Measurements from ENCODE around the gene RNF213. TPM values are rescaled to one million over a fixed set of nuclear protein-coding genes. Genes with fewer than 3 reads are reported as not detected.

The RNF213 gene
- total RNA-seq, 1 experiment from 2014 or later, result 179 TPM

- Histone ChIP-seq H2AFZ (no peak overlapping the region), H3K36me3 (ENCODE audit: low read depth) (0 out of 2 replicates have a peak, but pooled peaks cover 5% of the 10 kb centered on the region), H3K27ac (no peak overlapping the region), H3F3A (ENCODE audit: insufficient read depth, low read depth) (no peaks in the 10 kb centered on the region), H3K27me3 (ENCODE audit: insufficient read depth, low read depth) (no peaks in the 10 kb centered on the region), H3K4me1 (replicated peaks; ENCODE audit: insufficient read depth) (no peaks in the 10 kb centered on the region), H4K20me1 (ENCODE audit: insufficient read depth) (no peaks in the 10 kb centered on the region), H3K4me2 (no peak overlapping the region), H3K9me3 (ENCODE audit: insufficient read depth, low read depth) (no peaks in the 10 kb centered on the region), H3K79me2 (ENCODE audit: low read depth) (no peaks in the 10 kb centered on the region), H3K9me2 (ENCODE audit: insufficient read depth) (no peaks in the 10 kb centered on the region), H3K4me3 (no peak overlapping the region)
- ChIA-PET CTCF (no interaction called here), POLR2A (ENCODE audit: unreplicated experiment) (no interaction called here)
- BruUV-seq (replicated peaks), result no TSS peak
- no peak for DNase-seq
- intact Hi-C loops (cut with micrococcal nuclease; ENCODE audit: unreplicated experiment), result no loop called here
- no peak for TF ChIP-seq CTCF (conservative IDR thresholded peaks at IDR 0.05)
- TF ChIP-seq EZH2 (IDR thresholded peaks at IDR 0.05; ENCODE audit: low read depth), result no peak
These were observed 103.0 kb downstream of the RNF213 start for GRCh38 chr17:80363518-80364090.

GRCh38 chr17:80364091-80364691 is 103.5 kb downstream of the RNF213 start:
- H3K4me2 ChIP-seq, result no peak overlapping the region
- H3F3A ChIP-seq (ENCODE audit: insufficient read depth, low read depth), result no peaks in the 10 kb centered on the region
- no TSS peak for BruUV-seq (replicated peaks)
- H3K4me1 ChIP-seq (replicated peaks; ENCODE audit: insufficient read depth), result no peaks in the 10 kb centered on the region
- no peaks in the 10 kb centered on the region for H3K27me3 ChIP-seq (ENCODE audit: insufficient read depth, low read depth)
- H4K20me1 ChIP-seq (ENCODE audit: insufficient read depth), result no peaks in the 10 kb centered on the region
- TF ChIP-seq CTCF (conservative IDR thresholded peaks at IDR 0.05) (peak; percentile 37; the same call in 1 of the 2 replicates), EZH2 (IDR thresholded peaks at IDR 0.05; ENCODE audit: low read depth) (no peak)
- H3K4me3 ChIP-seq, result no peak overlapping the region
- H3K9me2 ChIP-seq (ENCODE audit: insufficient read depth), result no peaks in the 10 kb centered on the region
- peak in 1 of 2 experiments; percentile 13 for DNase-seq
- no peaks in the 10 kb centered on the region for H3K79me2 ChIP-seq (ENCODE audit: low read depth)
- 0 out of 2 replicates have a peak, but pooled peaks cover 5% of the 10 kb centered on the region for H3K36me3 ChIP-seq (ENCODE audit: low read depth)
- CTCF ChIA-PET, result no interaction called here
- H3K9me3 ChIP-seq (ENCODE audit: insufficient read depth, low read depth), result no peaks in the 10 kb centered on the region
- H3K27ac ChIP-seq, result no peak overlapping the region
- POLR2A ChIA-PET (ENCODE audit: unreplicated experiment), result no interaction called here
- intact Hi-C loops (cut with micrococcal nuclease; ENCODE audit: unreplicated experiment), result no loop called here
- no peak overlapping the region for H2AFZ ChIP-seq

GRCh38 chr17:80365001-80365965 is 104.6 kb downstream of the RNF213 start:
- H3K27ac ChIP-seq, result no peak overlapping the region
- no peaks in the 10 kb centered on the region for H3K79me2 ChIP-seq (ENCODE audit: low read depth)
- no peaks in the 10 kb centered on the region for H3K9me3 ChIP-seq (ENCODE audit: insufficient read depth, low read depth)
- no peak overlapping the region for H3K4me2 ChIP-seq
- H3K4me3 ChIP-seq, result no peak overlapping the region
- no TSS peak for BruUV-seq (replicated peaks)
- H3K27me3 ChIP-seq (ENCODE audit: insufficient read depth, low read depth), result no peaks in the 10 kb centered on the region
- no peaks in the 10 kb centered on the region for H3K9me2 ChIP-seq (ENCODE audit: insufficient read depth)
- H2AFZ ChIP-seq, result no peak overlapping the region
- H3K36me3 ChIP-seq (ENCODE audit: low read depth), result 0 out of 2 replicates have a peak, but pooled peaks cover 5% of the 10 kb centered on the region
- no peaks in the 10 kb centered on the region for H3F3A ChIP-seq (ENCODE audit: insufficient read depth, low read depth)
- DNase-seq, result no peak
- no peak for TF ChIP-seq CTCF (conservative IDR thresholded peaks at IDR 0.05)
- TF ChIP-seq EZH2 (IDR thresholded peaks at IDR 0.05; ENCODE audit: low read depth), result no peak
- no peaks in the 10 kb centered on the region for H3K4me1 ChIP-seq (replicated peaks; ENCODE audit: insufficient read depth)
- ChIA-PET CTCF (interaction anchor here (0.6 kb wide), 2 partner anchors 26 to 101 kb away, joined by 4 to 9 read pairs; no protein-coding TSS in a partner anchor), POLR2A (ENCODE audit: unreplicated experiment) (no interaction called here)
- intact Hi-C loops (cut with micrococcal nuclease; ENCODE audit: unreplicated experiment), result no loop called here
- H4K20me1 ChIP-seq (ENCODE audit: insufficient read depth), result no peaks in the 10 kb centered on the region

Measured in PC-9 (cell line).